ENCODE results near the gene TMEM132A. TPM values are rescaled to one million over a fixed set of nuclear protein-coding genes. Genes with fewer than 3 reads are reported as not detected.

Gene TMEM132A, protein sequence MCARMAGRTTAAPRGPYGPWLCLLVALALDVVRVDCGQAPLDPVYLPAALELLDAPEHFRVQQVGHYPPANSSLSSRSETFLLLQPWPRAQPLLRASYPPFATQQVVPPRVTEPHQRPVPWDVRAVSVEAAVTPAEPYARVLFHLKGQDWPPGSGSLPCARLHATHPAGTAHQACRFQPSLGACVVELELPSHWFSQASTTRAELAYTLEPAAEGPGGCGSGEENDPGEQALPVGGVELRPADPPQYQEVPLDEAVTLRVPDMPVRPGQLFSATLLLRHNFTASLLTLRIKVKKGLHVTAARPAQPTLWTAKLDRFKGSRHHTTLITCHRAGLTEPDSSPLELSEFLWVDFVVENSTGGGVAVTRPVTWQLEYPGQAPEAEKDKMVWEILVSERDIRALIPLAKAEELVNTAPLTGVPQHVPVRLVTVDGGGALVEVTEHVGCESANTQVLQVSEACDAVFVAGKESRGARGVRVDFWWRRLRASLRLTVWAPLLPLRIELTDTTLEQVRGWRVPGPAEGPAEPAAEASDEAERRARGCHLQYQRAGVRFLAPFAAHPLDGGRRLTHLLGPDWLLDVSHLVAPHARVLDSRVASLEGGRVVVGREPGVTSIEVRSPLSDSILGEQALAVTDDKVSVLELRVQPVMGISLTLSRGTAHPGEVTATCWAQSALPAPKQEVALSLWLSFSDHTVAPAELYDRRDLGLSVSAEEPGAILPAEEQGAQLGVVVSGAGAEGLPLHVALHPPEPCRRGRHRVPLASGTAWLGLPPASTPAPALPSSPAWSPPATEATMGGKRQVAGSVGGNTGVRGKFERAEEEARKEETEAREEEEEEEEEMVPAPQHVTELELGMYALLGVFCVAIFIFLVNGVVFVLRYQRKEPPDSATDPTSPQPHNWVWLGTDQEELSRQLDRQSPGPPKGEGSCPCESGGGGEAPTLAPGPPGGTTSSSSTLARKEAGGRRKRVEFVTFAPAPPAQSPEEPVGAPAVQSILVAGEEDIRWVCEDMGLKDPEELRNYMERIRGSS
- total RNA-seq (2022; extraction: Qiagen RNA extraction), result 91.8 to 138 TPM (median 121 TPM) in 5 replicates

DNA sequence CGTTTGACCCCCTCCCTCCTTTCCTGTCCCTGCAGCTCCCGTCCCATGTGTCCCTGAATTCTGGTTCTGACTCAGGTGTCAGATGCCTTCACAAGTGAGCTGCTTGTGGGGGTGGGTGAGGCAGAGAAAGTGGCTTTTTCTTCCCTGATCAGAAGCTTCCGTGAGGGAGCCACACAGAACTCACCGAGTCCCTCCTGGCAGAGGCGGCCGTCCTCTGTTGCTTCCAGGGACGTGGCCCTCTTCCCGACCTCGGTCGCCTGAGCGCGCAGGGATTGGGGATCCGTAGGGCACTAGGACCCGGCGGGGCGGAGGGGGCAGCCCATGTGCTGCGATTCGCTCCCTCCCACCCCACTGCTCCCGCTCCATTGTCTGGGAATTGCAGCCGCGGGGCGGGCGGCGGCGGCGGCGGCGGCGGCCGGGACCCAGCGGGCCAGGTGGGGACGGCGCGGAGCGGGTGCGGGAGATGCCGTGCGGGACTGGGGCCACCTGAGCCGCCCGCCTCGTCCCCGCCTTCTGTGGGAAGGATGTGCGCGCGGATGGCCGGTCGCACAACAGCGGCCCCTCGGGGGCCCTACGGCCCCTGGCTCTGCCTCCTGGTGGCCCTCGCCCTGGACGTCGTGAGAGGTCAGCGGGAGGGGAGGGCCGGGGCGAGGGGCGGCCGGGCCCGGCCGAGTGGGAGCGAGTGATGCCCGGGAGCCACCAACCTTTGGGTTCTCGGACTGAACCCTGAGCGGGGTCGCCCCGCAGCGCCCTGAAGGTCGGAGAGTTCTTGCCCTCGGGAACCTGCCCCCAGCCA lies at the start of gene TMEM132A:
Gene TMEM132A, plus strand, starts transcription at position 351 of the 796 bp plus-strand sequence. Its CDS starts 174 bp downstream, at position 525.

DNA sequence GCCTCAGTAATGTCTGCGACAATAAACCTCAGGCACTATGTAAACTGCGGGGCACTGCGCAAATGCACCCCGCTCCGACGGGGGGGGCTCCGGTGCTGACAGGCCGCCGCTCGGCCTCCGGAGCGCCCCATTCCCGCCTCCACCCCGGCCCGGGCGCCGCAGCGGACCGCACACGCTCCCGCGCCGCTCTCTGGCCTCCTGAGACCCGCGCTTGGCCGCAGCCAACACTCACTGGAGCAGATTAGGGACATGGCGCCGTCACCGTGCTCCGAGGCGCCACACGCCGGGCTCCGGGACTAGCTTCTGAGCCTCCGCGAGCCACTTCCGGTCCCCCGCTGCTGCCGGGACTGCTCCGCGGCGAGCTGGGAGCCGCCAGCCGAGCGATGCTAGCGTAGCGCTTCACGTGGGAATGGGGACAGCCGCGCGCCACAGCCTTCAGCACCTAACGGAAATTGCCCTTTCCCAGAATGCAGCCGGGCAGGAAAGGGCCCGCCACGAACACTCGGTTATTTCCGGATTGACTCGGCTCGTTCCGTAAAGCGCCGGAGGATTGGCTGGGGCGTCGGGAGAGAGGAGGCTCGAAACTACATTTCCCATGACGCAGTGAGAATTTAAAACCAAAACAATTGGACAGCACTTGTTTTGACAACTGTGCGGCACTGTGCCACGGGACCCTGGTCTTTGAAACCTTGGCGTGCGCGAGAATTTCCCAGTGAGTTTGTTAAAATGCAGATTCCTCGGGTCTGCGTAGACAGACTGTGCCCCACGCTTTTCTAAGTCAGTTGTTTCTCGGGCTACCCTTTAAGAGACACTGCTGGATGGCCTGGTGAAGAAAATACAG lies 17.9 kb upstream of the TMEM132A start, which contains the start of gene PRPF19:
Gene PRPF19, minus strand, starts transcription at position 454 of the 841 bp plus-strand sequence. Its CDS starts 203 bp downstream, at position 251.

DNA sequence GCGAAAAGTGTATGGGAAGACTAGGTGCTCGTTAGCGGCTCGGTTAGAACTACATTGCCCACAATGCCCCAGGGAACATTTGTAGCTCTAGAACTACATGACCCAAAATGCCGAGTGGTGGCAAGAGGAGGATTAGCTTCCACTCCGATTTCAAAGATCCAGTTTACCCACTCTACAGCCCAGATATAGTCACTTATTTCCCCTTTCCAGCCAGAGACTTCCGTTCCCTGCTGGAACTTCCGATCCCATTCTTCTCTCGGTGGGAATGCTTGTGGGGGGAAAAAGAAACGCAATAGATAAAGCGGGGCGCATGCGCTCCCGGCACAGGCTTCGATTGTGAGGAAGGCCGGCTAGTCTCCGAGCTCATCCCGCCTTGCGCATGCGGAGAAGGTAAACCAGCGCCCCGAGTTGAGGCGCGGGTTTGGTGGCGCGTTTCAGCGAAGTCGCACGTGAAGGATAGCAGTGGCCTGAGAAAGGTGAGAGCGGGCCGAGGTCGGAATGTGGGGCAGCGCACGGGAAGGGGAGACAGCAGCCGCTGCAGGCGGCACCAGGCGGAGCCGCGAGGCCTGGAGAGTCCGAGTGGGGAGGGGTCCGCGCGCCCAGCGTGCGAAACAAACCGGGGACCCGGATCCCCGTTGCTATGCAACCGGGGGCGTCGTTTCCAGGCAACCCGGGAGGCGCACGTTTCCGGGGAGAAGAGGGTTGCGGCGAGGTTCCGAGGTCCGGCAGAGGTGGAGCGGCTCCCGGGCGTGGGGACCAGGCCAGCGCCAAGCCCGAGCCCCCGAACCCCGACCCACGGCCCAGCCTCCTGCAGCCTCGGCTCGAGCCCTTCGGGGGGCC lies 10.2 kb upstream of the TMEM132A start, which contains the start of gene TMEM109:
Gene TMEM109, plus strand, starts transcription at position 366 of the 840 bp plus-strand sequence. CDS start 5,536 bp downstream, outside the sequence.

DNA sequence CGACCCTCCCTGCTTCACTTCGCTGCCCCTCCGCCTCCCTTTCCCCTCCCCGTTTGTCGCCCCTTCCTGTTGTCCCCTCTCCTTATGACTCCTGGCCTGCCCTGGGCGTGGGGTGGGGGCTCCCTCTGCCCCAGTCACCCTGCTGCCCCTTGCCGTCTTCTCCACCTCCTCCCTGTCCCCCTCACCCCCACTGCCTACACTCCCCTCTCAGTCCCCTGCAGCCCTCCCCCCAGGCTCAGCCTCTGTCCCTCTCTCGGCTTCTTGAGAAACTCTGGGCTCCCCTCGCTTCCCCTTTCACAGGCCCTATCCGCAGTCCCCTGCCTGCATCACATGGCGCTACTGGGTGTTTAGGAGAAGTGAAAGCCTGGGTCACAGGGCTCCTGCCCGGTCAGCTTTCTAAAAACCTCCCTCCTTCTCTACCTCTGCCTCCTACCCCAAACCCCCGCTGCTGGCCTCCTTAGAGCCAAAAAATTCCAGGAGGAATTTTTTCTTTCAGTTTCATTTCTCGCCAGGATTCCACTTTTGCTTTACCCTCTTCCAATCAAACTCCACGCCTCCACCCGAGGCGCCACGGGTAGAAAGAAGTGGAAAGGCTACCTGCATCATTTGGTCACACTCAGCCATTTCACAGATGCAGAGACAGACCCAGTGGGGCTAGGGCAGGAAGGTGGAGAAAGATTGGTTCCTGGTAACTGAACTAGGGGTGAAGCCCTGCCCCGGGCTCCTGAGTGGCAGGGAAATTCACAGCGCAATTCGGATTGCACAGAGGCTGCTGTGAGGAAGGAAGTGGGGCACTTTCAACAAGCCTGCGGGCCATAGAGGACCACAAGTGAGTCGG lies 27.9 kb downstream of the TMEM132A start, which contains the start of gene SLC15A3:
Gene SLC15A3, minus strand, starts transcription at position 273 of the 838 bp plus-strand sequence. CDS start 625 bp downstream, outside the sequence.

DNA sequence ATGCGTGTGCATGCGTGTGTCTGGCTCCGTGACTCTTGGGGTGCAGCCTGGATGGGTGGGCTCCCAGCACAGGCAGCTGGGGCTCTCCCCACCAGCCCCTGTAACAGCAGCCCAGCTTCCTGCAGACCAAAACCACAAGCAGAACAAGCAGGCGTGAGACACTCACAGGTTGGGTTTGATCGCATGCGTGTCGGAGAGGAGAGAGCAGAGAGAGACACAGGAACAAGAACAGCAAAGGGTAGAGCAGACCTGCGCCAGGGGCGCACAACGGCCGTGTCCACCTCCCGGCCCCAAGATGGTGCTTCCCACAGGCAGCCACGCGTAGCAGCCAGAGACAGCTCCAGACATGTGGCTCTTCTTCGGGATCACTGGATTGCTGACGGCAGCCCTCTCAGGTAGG lies 47.3 kb downstream of the TMEM132A start, which contains the start of gene CD6:
Gene CD6, plus strand, starts transcription at position 161 of the 400 bp plus-strand sequence. Its CDS starts 186 bp downstream, at position 347.

Other genes starting within 250 kb of the TMEM132A start
- gene MS4A8, start 224.8 kb upstream of the TMEM132A start, total RNA-seq (2022; extraction: Qiagen RNA extraction), result not detected in 5 replicates
- not detected in 5 replicates for gene MS4A18, start 199.7 kb upstream of the TMEM132A start, total RNA-seq (2022; extraction: Qiagen RNA extraction)
- gene MS4A15, start 167.6 kb upstream of the TMEM132A start, total RNA-seq (2022; extraction: Qiagen RNA extraction), result 0.06 TPM in 1 of 5 replicates, not detected in the others
- gene MS4A10, start 139.1 kb upstream of the TMEM132A start, total RNA-seq (2022; extraction: Qiagen RNA extraction), result not detected in 5 replicates
- 82.9 to 107 TPM (median 95.2 TPM) in 5 replicates for gene CCDC86, start 82.3 kb upstream of the TMEM132A start, total RNA-seq (2022; extraction: Qiagen RNA extraction)
- gene PTGDR2, start 68.5 kb upstream of the TMEM132A start, total RNA-seq (2022; extraction: Qiagen RNA extraction), result 0.06 to 0.09 TPM (median 0.07 TPM) in 4 of 5 replicates, not detected in the other
- gene ZP1, start 56.9 kb upstream of the TMEM132A start, total RNA-seq (2022; extraction: Qiagen RNA extraction), result 0.09 to 0.69 TPM (median 0.13 TPM) in 5 replicates
- gene PRPF19, start 17.9 kb upstream of the TMEM132A start, total RNA-seq (2022; extraction: Qiagen RNA extraction), result 159 to 188 TPM (median 175 TPM) in 5 replicates
- gene TMEM109, start 10.3 kb upstream of the TMEM132A start, total RNA-seq (2022; extraction: Qiagen RNA extraction), result 107 to 136 TPM (median 130 TPM) in 5 replicates
- not detected in 5 replicates for gene SLC15A3, start 27.7 kb downstream of the TMEM132A start, total RNA-seq (2022; extraction: Qiagen RNA extraction)
- gene CD6, start 47.2 kb downstream of the TMEM132A start, total RNA-seq (2022; extraction: Qiagen RNA extraction), result 0.04 to 0.16 TPM (median 0.09 TPM) in 5 replicates
- not detected in 5 replicates for gene CD5, start 178.0 kb downstream of the TMEM132A start, total RNA-seq (2022; extraction: Qiagen RNA extraction)
- 16.2 to 18.2 TPM (median 17.1 TPM) in 5 replicates for gene VPS37C, start 237.0 kb downstream of the TMEM132A start, total RNA-seq (2022; extraction: Qiagen RNA extraction)

Data from A549 treated with AZD2906 at 1 μM for 4 hours (cell line).